OCI-LY1 (cell line): ENCODE results near the gene MYLIP.

Experiments used
- H2AFZ ChIP-seq: fragments of 200-600 bp; sonication (generic), shearing (Covaris generic); 2 replicates; pipeline ENCODE4 v1.6.0; 2014; ENCODE audit warnings: antibody characterized with exemption, mild to moderate bottlenecking, low read length
- H3F3A ChIP-seq: fragments of 200-600 bp; sonication (generic), shearing (Covaris generic); 2 replicates; pipeline ENCODE4 v1.6.0; 2014; ENCODE audit warnings: mild to moderate bottlenecking, antibody characterized with exemption, low read length, moderate library complexity; ENCODE audit not compliant: insufficient read depth
- H3K27ac ChIP-seq: fragments of 200-600 bp; sonication (generic); 2 replicates; pipeline ENCODE4 v1.5.1; 2014; ENCODE audit warnings: low read length, mixed run types, mild to moderate bottlenecking, low read depth; ENCODE audit not compliant: poor library complexity, severe bottlenecking
- H3K27me3 ChIP-seq: fragments of 200-600 bp; sonication (generic); 2 replicates; pipeline ENCODE4 v1.6.0; 2014; ENCODE audit warnings: antibody characterized with exemption, mild to moderate bottlenecking, low read length, moderate library complexity; ENCODE audit not compliant: insufficient read depth
- H3K36me3 ChIP-seq: fragments of 200-600 bp; sonication (generic); 2 replicates; pipeline ENCODE4 v1.6.1; 2014; ENCODE audit warnings: mild to moderate bottlenecking, antibody characterized with exemption, low read length, moderate library complexity, mixed read lengths; ENCODE audit not compliant: insufficient read depth
- H3K4me1 ChIP-seq: fragments of 200-600 bp; sonication (generic); 2 replicates; pipeline ENCODE4 v1.5.1; 2014; ENCODE audit warnings: mild to moderate bottlenecking, low read length, moderate library complexity; ENCODE audit not compliant: insufficient read depth, severe bottlenecking
- H3K4me2 ChIP-seq: fragments of 200-600 bp; sonication (generic), shearing (Covaris generic); 2 replicates; pipeline ENCODE4 v1.6.1; 2014; ENCODE audit warnings: low read length
- H3K4me3 ChIP-seq: fragments of 200-600 bp; sonication (generic); 2 replicates; pipeline ENCODE4 v1.5.1; 2014; ENCODE audit warnings: low read length, low read depth, mild to moderate bottlenecking, mixed read lengths; ENCODE audit not compliant: poor library complexity, severe bottlenecking
- H3K79me2 ChIP-seq: fragments of 200-600 bp; shearing (Covaris generic); 2 replicates; pipeline ENCODE4 v1.6.1; 2016; ENCODE audit warnings: mixed run types, low read length, mixed read lengths; ENCODE audit not compliant: insufficient read depth
- H3K9ac ChIP-seq: fragments of 200-600 bp; sonication (generic), shearing (Covaris generic); 2 replicates; pipeline ENCODE4 v1.6.1; 2014; ENCODE audit warnings: mild to moderate bottlenecking, low read length, mixed read lengths
- H3K9me2 ChIP-seq: fragments of 200-600 bp; sonication (generic), shearing (Covaris generic); 2 replicates; pipeline ENCODE4 v1.6.1; 2014; ENCODE audit warnings: low read depth, mild to moderate bottlenecking, low read length, mixed read lengths
- H3K9me3 ChIP-seq: fragments of 200-600 bp; shearing (Covaris generic); 2 replicates; pipeline ENCODE4 v1.6.1; 2014; ENCODE audit warnings: low read length, mixed read lengths
- H4K20me1 ChIP-seq: fragments of 200-600 bp; sonication (generic), shearing (Covaris generic); 2 replicates; pipeline ENCODE4 v1.6.0; 2016; ENCODE audit warnings: mild to moderate bottlenecking, low read length; ENCODE audit not compliant: insufficient read depth
- CTCF ChIP-seq: fragments of 200-600 bp; sonication (generic), shearing (Covaris generic); IDR thresholded peaks from 2 replicates; pipeline ENCODE4 v1.5.1; 2017; ENCODE audit warnings: mild to moderate bottlenecking, antibody characterized with exemption, low read length, moderate library complexity, mixed read lengths
- EZH2 ChIP-seq: fragments of 200-600 bp; sonication (generic), shearing (Covaris generic); IDR thresholded peaks from 2 replicates; pipeline ENCODE4 v1.8.0; 2017; ENCODE audit warnings: borderline replicate concordance, mixed run types, mild to moderate bottlenecking, antibody characterized with exemption, low read length, moderate library complexity, mixed read lengths

Gene MYLIP

GRCh38 chr6:16177881-16178280, 49.0 kb downstream of the MYLIP start:
- Histone ChIP-seq H3F3A (no peaks in the 10 kb centered on the region), H3K4me2 (no peak overlapping the region), H4K20me1 (no peaks in the 10 kb centered on the region), H3K4me3 (no peak overlapping the region), H3K36me3 (no peaks in the 10 kb centered on the region; the same call in 1 of the 2 replicates), H3K9me2 (no peaks in the 10 kb centered on the region), H3K9me3 (no peaks in the 10 kb centered on the region), H3K9ac (no peak overlapping the region), H2AFZ (no peak overlapping the region), H3K27me3 (no peaks in the 10 kb centered on the region), H3K27ac (no peak overlapping the region), H3K79me2 (no peaks in the 10 kb centered on the region), H3K4me1 (peaks cover 4% of the 10 kb centered on the region)
- TF ChIP-seq CTCF (no peak), EZH2 (no peak)

GRCh38 chr6:16178351-16178750, 49.5 kb downstream of the MYLIP start:
- Histone ChIP-seq H3K79me2 (no peaks in the 10 kb centered on the region), H3F3A (no peaks in the 10 kb centered on the region), H3K27me3 (no peaks in the 10 kb centered on the region), H3K36me3 (no peaks in the 10 kb centered on the region; the same call in 1 of the 2 replicates), H3K4me2 (no peak overlapping the region), H3K9me2 (no peaks in the 10 kb centered on the region), H4K20me1 (no peaks in the 10 kb centered on the region), H2AFZ (no peak overlapping the region), H3K4me3 (no peak overlapping the region), H3K27ac (no peak overlapping the region), H3K9ac (no peak overlapping the region), H3K9me3 (no peaks in the 10 kb centered on the region), H3K4me1 (peaks cover 9% of the 10 kb centered on the region)
- no peak for TF ChIP-seq CTCF
- no peak for TF ChIP-seq EZH2

- Histone ChIP-seq H3K9me3 (no peaks in the 10 kb centered on the region), H3K27me3 (no peaks in the 10 kb centered on the region), H3K4me3 (no peak overlapping the region), H3K4me1 (peaks cover 16% of the 10 kb centered on the region), H3K27ac (no peak overlapping the region), H3K36me3 (no peaks in the 10 kb centered on the region; the same call in 1 of the 2 replicates), H3K9ac (no peak overlapping the region), H3K9me2 (no peaks in the 10 kb centered on the region), H3K79me2 (no peaks in the 10 kb centered on the region), H2AFZ (no peak overlapping the region), H3F3A (no peaks in the 10 kb centered on the region), H4K20me1 (no peaks in the 10 kb centered on the region), H3K4me2 (no peak overlapping the region)
- TF ChIP-seq EZH2, result no peak
Measured at GRCh38 chr6:16179063-16179462, 50.2 kb downstream of the MYLIP start.

- no peaks in the 10 kb centered on the region for H3K27me3 ChIP-seq
- no peak for TF ChIP-seq CTCF
- no peak for TF ChIP-seq EZH2
- H3K9me3 ChIP-seq, result no peaks in the 10 kb centered on the region
- no peaks in the 10 kb centered on the region for H3K9me2 ChIP-seq
- no peak overlapping the region for H3K9ac ChIP-seq
- H3K27ac ChIP-seq, result no peak overlapping the region
- no peaks in the 10 kb centered on the region for H3F3A ChIP-seq
- H4K20me1 ChIP-seq, result no peaks in the 10 kb centered on the region
- no peak overlapping the region for H2AFZ ChIP-seq
- no peak overlapping the region for H3K4me3 ChIP-seq
- no peaks in the 10 kb centered on the region for H3K79me2 ChIP-seq
- no peak overlapping the region for H3K4me2 ChIP-seq
- H3K4me1 ChIP-seq, result peaks cover 20% of the 10 kb centered on the region
- H3K36me3 ChIP-seq, result no peaks in the 10 kb centered on the region; the same call in 1 of the 2 replicates
Measured at GRCh38 chr6:16179970-16180431, 51.1 kb downstream of the MYLIP start.
